ENCODE results near the gene ITGB1BP2. TPM values are rescaled to one million over a fixed set of nuclear protein-coding genes. Genes with fewer than 3 reads are reported as not detected.
A peak's percentile ranks its signal among the peaks of the same experiment; 100 is the strongest.
"Not testable (repeated sequence)": the region's sequence is repeated elsewhere in the genome, so short reads cannot be mapped to it uniquely, and the experiment has no call there.

ITGB1BP2 gene
- total RNA-seq, 1 donor from 2014 or later = 10.2 TPM

- Mint-ChIP-seq H3K4me1 (peaks cover 6% of the 10 kb centered on the region), H3K36me3 (ENCODE audit: low read depth) (peaks cover 45% of the 10 kb centered on the region), H3K27ac (ENCODE audit: unreplicated experiment) (no peak overlapping the region), H3K27me3 (ENCODE audit: low read depth) (no peaks in the 10 kb centered on the region), H3K9me3 (no peaks in the 10 kb centered on the region), H3K4me3 (no peak overlapping the region)
- no peak for TF ChIP-seq CTCF (conservative IDR thresholded peaks at IDR 0.05)
- DNase-seq (ENCODE audit: low read depth, low spot score) = no peak
These were observed 3.4 kb upstream of the ITGB1BP2 start for GRCh38 chrX:71298119-71298518.

- not testable (repeated sequence) for H3K27ac Mint-ChIP-seq (ENCODE audit: unreplicated experiment); DNase-seq (ENCODE audit: low read depth, low spot score); H3K4me3 Mint-ChIP-seq; H3K9me3 Mint-ChIP-seq; H3K4me1 Mint-ChIP-seq; H3K27me3 Mint-ChIP-seq (ENCODE audit: low read depth)
- H3K36me3 Mint-ChIP-seq (ENCODE audit: low read depth) = peaks cover 46% of the 10 kb centered on the region
These were observed 1.5 kb upstream of the ITGB1BP2 start for GRCh38 chrX:71300064-71300463.

DNA sequence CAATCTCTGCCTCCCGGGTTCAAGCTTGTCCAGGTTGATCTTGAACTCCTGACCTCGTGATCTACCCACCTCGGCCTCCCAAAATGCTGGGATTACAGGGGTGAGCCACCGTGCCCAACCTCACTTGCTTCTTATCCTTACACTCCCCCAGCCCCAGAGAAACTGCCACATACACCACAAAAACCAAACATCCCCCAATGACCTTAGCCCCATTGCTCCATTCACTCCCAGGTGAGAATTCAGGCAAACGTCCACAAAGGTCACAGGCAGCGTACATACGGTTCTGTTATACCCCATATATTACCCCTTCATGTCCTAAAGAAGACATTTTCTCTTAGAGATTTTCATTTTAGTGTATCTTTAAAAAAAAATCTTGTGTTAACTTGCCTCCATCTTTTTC is 1.1 kb upstream of the ITGB1BP2 start:
- H3K4me1 Mint-ChIP-seq; DNase-seq (ENCODE audit: low read depth, low spot score); H3K27ac Mint-ChIP-seq (ENCODE audit: unreplicated experiment); H3K9me3 Mint-ChIP-seq; H3K27me3 Mint-ChIP-seq (ENCODE audit: low read depth): not testable (repeated sequence)
- Mint-ChIP-seq H3K36me3 (ENCODE audit: low read depth) (peaks cover 50% of the 10 kb centered on the region), H3K4me3 (peak overlapping the region; percentile 36)

GRCh38 chrX:71302461-71303213 is 1.1 kb downstream of the ITGB1BP2 start:
- Mint-ChIP-seq H3K36me3 (ENCODE audit: low read depth) (peaks cover 37% of the 10 kb centered on the region), H3K4me3 (peak overlapping the region; percentile 23), H3K27ac (ENCODE audit: unreplicated experiment) (no peak overlapping the region), H3K27me3 (ENCODE audit: low read depth) (no peaks in the 10 kb centered on the region), H3K4me1 (peaks cover 6% of the 10 kb centered on the region), H3K9me3 (no peaks in the 10 kb centered on the region)
- no peak for DNase-seq (ENCODE audit: low read depth, low spot score)
- TF ChIP-seq CTCF (conservative IDR thresholded peaks at IDR 0.05) = no peak

- no peak for DNase-seq (ENCODE audit: low read depth, low spot score)
- H3K4me3 Mint-ChIP-seq = no peak overlapping the region
- H3K27ac Mint-ChIP-seq (ENCODE audit: unreplicated experiment) = no peak overlapping the region
These were observed 3.0 kb downstream of the ITGB1BP2 start for GRCh38 chrX:71304561-71304960.

DNA sequence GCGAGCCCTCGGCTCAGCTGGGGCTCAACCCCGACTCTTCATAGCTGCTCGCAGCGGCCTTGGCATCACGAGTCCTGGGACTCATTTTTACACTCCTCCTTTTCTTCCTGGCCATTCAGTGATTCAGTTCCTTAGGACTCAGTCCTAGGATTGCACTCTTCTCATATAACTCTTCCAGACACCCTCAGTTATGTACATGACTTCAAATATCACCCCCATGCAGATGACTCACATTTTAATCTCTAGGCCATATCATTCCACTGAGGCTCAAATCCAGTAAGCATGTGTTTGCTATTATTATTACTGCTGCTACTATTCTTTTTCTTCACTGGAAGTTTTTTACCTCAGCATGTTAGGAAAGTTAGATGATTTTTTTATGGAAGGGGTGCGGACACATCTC is 14.4 kb downstream of the ITGB1BP2 start:
- no peak for DNase-seq (ENCODE audit: low read depth, low spot score)
- H3K4me1 Mint-ChIP-seq = no peaks in the 10 kb centered on the region
- peaks cover 14% of the 10 kb centered on the region for H3K36me3 Mint-ChIP-seq (ENCODE audit: low read depth)
- TF ChIP-seq CTCF (conservative IDR thresholded peaks at IDR 0.05) = no peak
- peaks cover 3% of the 10 kb centered on the region for H3K9me3 Mint-ChIP-seq
- H3K4me3 Mint-ChIP-seq = no peak overlapping the region
- H3K27ac Mint-ChIP-seq (ENCODE audit: unreplicated experiment) = no peak overlapping the region
- H3K27me3 Mint-ChIP-seq (ENCODE audit: low read depth) = no peaks in the 10 kb centered on the region

More at GRCh38 chrX:71304561-71304960, 3.0 kb downstream of the ITGB1BP2 start:
- no peak for TF ChIP-seq CTCF (conservative IDR thresholded peaks at IDR 0.05)
- Mint-ChIP-seq H3K9me3 (no peaks in the 10 kb centered on the region), H3K4me1 (peaks cover 6% of the 10 kb centered on the region), H3K36me3 (ENCODE audit: low read depth) (peaks cover 32% of the 10 kb centered on the region), H3K27me3 (ENCODE audit: low read depth) (no peaks in the 10 kb centered on the region)

- H3K4me3 Mint-ChIP-seq; DNase-seq (ENCODE audit: low read depth, low spot score); H3K27ac Mint-ChIP-seq (ENCODE audit: unreplicated experiment); H3K4me1 Mint-ChIP-seq; H3K9me3 Mint-ChIP-seq; H3K27me3 Mint-ChIP-seq (ENCODE audit: low read depth): not testable (repeated sequence)
- H3K36me3 Mint-ChIP-seq (ENCODE audit: low read depth) = peaks cover 15% of the 10 kb centered on the region
These were observed 15.4 kb downstream of the ITGB1BP2 start for GRCh38 chrX:71316959-71317358.

Data from neural crest cell (in vitro differentiated cells).